PC-9 (cell line): ENCODE data around the gene IL6R. TPM values are rescaled to one million over a fixed set of nuclear protein-coding genes. Genes with fewer than 3 reads are reported as not detected.
"Not testable (repeated sequence)": the region's sequence is repeated elsewhere in the genome, so short reads cannot be mapped to it uniquely, and the experiment has no call there.

Experiments used
- BruUV-seq: library from RNA; stranded (reverse); fragments of 400-500 nt; replicated peaks from 2 replicates; lab custom pipeline; 2021; lab: Mats Ljungman, UMichigan
- CTCF ChIA-PET: fragments of 300-600 bp; sonication (Branson Sonifier 250); formaldehyde crosslinking; loops from one replicate; lab custom pipeline; 2022; ENCODE audit warnings: antibody characterized with exemption; lab: Charles Lee
- POLR2A ChIA-PET: fragments of 300-600 bp; sonication (Branson Sonifier 250); formaldehyde crosslinking; loops from one replicate; lab custom pipeline; 2022; ENCODE audit warnings: antibody characterized with exemption; ENCODE audit not compliant: unreplicated experiment; lab: Charles Lee
- DNase-seq, 2 experiments: peaks; one replicate each; pipeline versions ENCODE4 v3.0.0 to v3.0.0-alpha.2; 2015 to 2022; ENCODE audit warnings: mixed read lengths in 1 of 2
- H2AFZ ChIP-seq: fragments of 200-600 bp; sonication (generic); 2 replicates; pipeline ENCODE4 v1.8.1; 2017; ENCODE audit warnings: antibody characterized with exemption
- H3F3A ChIP-seq: fragments of 200-600 bp; sonication (generic); 2 replicates; pipeline ENCODE4 v1.8.1; 2017; ENCODE audit warnings: antibody characterized with exemption, mild to moderate bottlenecking, low read depth; ENCODE audit not compliant: insufficient read depth
- H3K27ac ChIP-seq: fragments of 200-600 bp; sonication (generic); 2 replicates; pipeline ENCODE4 v1.6.1; 2016; ENCODE audit warnings: mixed run types
- H3K27me3 ChIP-seq: fragments of 200-600 bp; sonication (generic); 2 replicates; pipeline ENCODE4 v1.6.1; 2016; ENCODE audit warnings: low read depth, mixed run types; ENCODE audit not compliant: insufficient read depth
- H3K36me3 ChIP-seq: fragments of 200-600 bp; sonication (generic); 2 replicates; pipeline ENCODE4 v1.6.1; 2016; ENCODE audit warnings: low read depth, mixed run types
- H3K4me1 ChIP-seq: fragments of 200-600 bp; sonication (generic); replicated peaks from 2 replicates; pipeline ENCODE4 v1.6.1; 2016; ENCODE audit warnings: mixed run types; ENCODE audit not compliant: insufficient read depth
- H3K4me2 ChIP-seq: fragments of 200-600 bp; sonication (generic); 2 replicates; pipeline ENCODE4 v1.6.1; 2017; ENCODE audit warnings: mixed run types
- H3K4me3 ChIP-seq: fragments of 200-600 bp; sonication (generic); 2 replicates; pipeline ENCODE4 v1.6.1; 2016; ENCODE audit warnings: mixed run types
- H3K79me2 ChIP-seq: fragments of 200-600 bp; sonication (generic); 2 replicates; pipeline ENCODE4 v1.6.1; 2017; ENCODE audit warnings: low read depth, mixed run types
- H3K9me2 ChIP-seq: fragments of 200-600 bp; sonication (generic); 2 replicates; pipeline ENCODE4 v1.8.1; 2017; ENCODE audit warnings: mild to moderate bottlenecking; ENCODE audit not compliant: insufficient read depth
- H3K9me3 ChIP-seq: fragments of 200-600 bp; sonication (generic); 2 replicates; pipeline ENCODE4 v1.8.1; 2016; ENCODE audit warnings: low read depth; ENCODE audit not compliant: insufficient read depth
- H4K20me1 ChIP-seq: fragments of 200-600 bp; sonication (generic); 2 replicates; pipeline ENCODE4 v1.8.1; 2017; ENCODE audit not compliant: insufficient read depth
- CTCF ChIP-seq: fragments of 200-600 bp; sonication (generic); conservative IDR thresholded peaks from 2 replicates; pipeline ENCODE4 v1.6.1; 2017; ENCODE audit warnings: mixed run types, antibody characterized with exemption, mild to moderate bottlenecking, moderate library complexity
- EZH2 ChIP-seq: fragments of 200-600 bp; sonication (generic); IDR thresholded peaks from 2 replicates; pipeline ENCODE4 v1.8.0; 2017; ENCODE audit warnings: antibody characterized with exemption, low read depth
- intact Hi-C: fragments of 100-400 bp; cut with micrococcal nuclease; formaldehyde crosslinking; loops from one replicate; pipeline ENCODE4 v1.10.0; 2022; ENCODE audit not compliant: unreplicated experiment
- total RNA-seq: library from RNA; stranded (reverse); gene quantifications from 2 replicates; pipeline ENCODE4 v1.2.3, GENCODE V29; 2021

Gene IL6R
- total RNA-seq, 1 experiment from 2014 or later = 3.2 TPM

GRCh38 chr1:154361357-154361756, 43.8 kb upstream of the IL6R start:
- Histone ChIP-seq H3K4me1 (no peaks in the 10 kb centered on the region), H3K27ac (no peak overlapping the region), H4K20me1 (no peaks in the 10 kb centered on the region), H3K36me3 (no peaks in the 10 kb centered on the region), H3K4me2 (no peak overlapping the region), H3F3A (no peaks in the 10 kb centered on the region), H2AFZ (no peak overlapping the region), H3K9me2 (no peaks in the 10 kb centered on the region), H3K27me3 (no peaks in the 10 kb centered on the region), H3K4me3 (no peak overlapping the region), H3K9me3 (no peaks in the 10 kb centered on the region), H3K79me2 (no peaks in the 10 kb centered on the region)
- POLR2A ChIA-PET = interaction anchor here (0.7 kb wide), 1 partner anchor 13 kb away, joined by 4 read pairs; no protein-coding TSS in a partner anchor
- intact Hi-C loops = no loop called here
- DNase-seq = no peak
- CTCF ChIA-PET = no interaction called here
- no TSS peak for BruUV-seq
- no peak for TF ChIP-seq CTCF
- TF ChIP-seq EZH2 = no peak

- Histone ChIP-seq H3K9me2 (no peaks in the 10 kb centered on the region), H3K27ac (no peak overlapping the region), H3K4me1 (no peaks in the 10 kb centered on the region), H3K9me3 (no peaks in the 10 kb centered on the region), H3K27me3 (no peaks in the 10 kb centered on the region), H3K36me3 (no peaks in the 10 kb centered on the region), H4K20me1 (no peaks in the 10 kb centered on the region), H3K4me2 (no peak overlapping the region), H3K79me2 (no peaks in the 10 kb centered on the region), H2AFZ (no peak overlapping the region), H3F3A (no peaks in the 10 kb centered on the region), H3K4me3 (no peak overlapping the region)
- TF ChIP-seq EZH2 (no peak), CTCF (no peak)
- intact Hi-C loops = no loop called here
- no peak for DNase-seq
- ChIA-PET POLR2A (no interaction called here), CTCF (no interaction called here)
- BruUV-seq = no TSS peak
Observed at GRCh38 chr1:154371436-154371835, 33.7 kb upstream of the IL6R start.

GRCh38 chr1:154373777-154374357, 31.3 kb upstream of the IL6R start:
- CTCF ChIA-PET, POLR2A ChIA-PET: not testable (repeated sequence)

GRCh38 chr1:154379301-154379700, 25.8 kb upstream of the IL6R start:
- no peaks in the 10 kb centered on the region for H3K4me1 ChIP-seq
- no peaks in the 10 kb centered on the region for H3F3A ChIP-seq
- no peaks in the 10 kb centered on the region for H3K36me3 ChIP-seq
- H3K27me3 ChIP-seq = no peaks in the 10 kb centered on the region
- no peaks in the 10 kb centered on the region for H3K79me2 ChIP-seq
- H3K9me3 ChIP-seq = no peaks in the 10 kb centered on the region
- H3K4me3 ChIP-seq = no peak overlapping the region
- H3K27ac ChIP-seq = no peak overlapping the region
- CTCF ChIA-PET = no interaction called here
- no peaks in the 10 kb centered on the region for H3K9me2 ChIP-seq
- intact Hi-C loops = no loop called here
- TF ChIP-seq CTCF (no peak), EZH2 (no peak)
- POLR2A ChIA-PET = no interaction called here
- no peak overlapping the region for H3K4me2 ChIP-seq
- no peaks in the 10 kb centered on the region for H4K20me1 ChIP-seq
- BruUV-seq = no TSS peak
- no peak overlapping the region for H2AFZ ChIP-seq
- DNase-seq = no peak

More at GRCh38 chr1:154373777-154374357, 31.3 kb upstream of the IL6R start:
- BruUV-seq, intact Hi-C loops, H3K79me2 ChIP-seq, H3K9me3 ChIP-seq, H3K4me2 ChIP-seq, H3K4me3 ChIP-seq, H3K27me3 ChIP-seq, H3K36me3 ChIP-seq, H4K20me1 ChIP-seq, H3K9me2 ChIP-seq, H3F3A ChIP-seq, H3K4me1 ChIP-seq, H3K27ac ChIP-seq, DNase-seq, H2AFZ ChIP-seq: not testable (repeated sequence)
